SJSA1 (cell line): Measurements from ENCODE around the gene EIF2S1. TPM values are rescaled to one million over a fixed set of nuclear protein-coding genes. Genes with fewer than 3 reads are reported as not detected.

Source experiments
- DNase-seq, 2 experiments: peaks; one replicate each; pipeline ENCODE4 v3.0.0-alpha.2; 2015 to 2020; ENCODE audit warnings: low spot score in 2 of 2, low read depth in 1 of 2
- H3K27ac ChIP-seq: fragments of 250-450 bp; sonication (Bioruptor Pico); 2 replicates; pipeline ENCODE4 v1.5.1; 2020; ENCODE audit warnings: mild to moderate bottlenecking, moderate library complexity
- H3K27me3 ChIP-seq: fragments of 250-450 bp; sonication (Bioruptor Pico); replicated peaks from 2 replicates; pipeline ENCODE4 v1.5.1; 2020; ENCODE audit warnings: mild to moderate bottlenecking, moderate library complexity
- H3K36me3 ChIP-seq: fragments of 250-450 bp; sonication (Bioruptor Pico); 2 replicates; pipeline ENCODE4 v1.5.1; 2020; ENCODE audit warnings: mild to moderate bottlenecking
- H3K4me1 ChIP-seq: fragments of 250-450 bp; sonication (Bioruptor Pico); replicated peaks from 2 replicates; pipeline ENCODE4 v1.6.1; 2021; ENCODE audit warnings: mild to moderate bottlenecking
- H3K4me3 ChIP-seq: fragments of 250-450 bp; sonication (Bioruptor Pico); 2 replicates; pipeline ENCODE4 v1.5.1; 2020; ENCODE audit warnings: mild to moderate bottlenecking
- H3K9me3 ChIP-seq: fragments of 250-450 bp; sonication (Bioruptor Pico); replicated peaks from 2 replicates; pipeline ENCODE4 v1.5.1; 2020; ENCODE audit warnings: mild to moderate bottlenecking
- total RNA-seq: library from RNA; depleted of rRNA; stranded (reverse); fragments of >200 nt; shearing (Covaris generic); gene quantifications from 2 replicates; pipeline ENCODE4 v1.2.3, GENCODE V29; 2014; rRNA removed

EIF2S1 gene
- total RNA-seq, 1 experiment from 2014 or later: 276 TPM

- H3K4me1 ChIP-seq: peaks cover 14% of the 10 kb centered on the region
- no peak overlapping the region for H3K4me3 ChIP-seq
- no peak overlapping the region for H3K27ac ChIP-seq
- H3K36me3 ChIP-seq: no peaks in the 10 kb centered on the region
- DNase-seq: no peak
- H3K27me3 ChIP-seq: no peaks in the 10 kb centered on the region
- H3K9me3 ChIP-seq: no peaks in the 10 kb centered on the region
Observed at GRCh38 chr14:67423424-67423823, 63.3 kb downstream of the EIF2S1 start.

GRCh38 chr14:67424539-67424938 lies 64.4 kb downstream of the EIF2S1 start:
- Histone ChIP-seq H3K4me1 (peaks cover 5% of the 10 kb centered on the region; the same call in 1 of the 2 replicates), H3K4me3 (no peak overlapping the region), H3K9me3 (no peaks in the 10 kb centered on the region), H3K36me3 (no peaks in the 10 kb centered on the region), H3K27me3 (no peaks in the 10 kb centered on the region), H3K27ac (no peak overlapping the region)
- no peak for DNase-seq

GRCh38 chr14:67425608-67426007 lies 65.5 kb downstream of the EIF2S1 start:
- DNase-seq: no peak
- Histone ChIP-seq H3K36me3 (no peaks in the 10 kb centered on the region), H3K4me1 (peaks cover 5% of the 10 kb centered on the region; the same call in 1 of the 2 replicates), H3K27me3 (no peaks in the 10 kb centered on the region), H3K9me3 (no peaks in the 10 kb centered on the region), H3K4me3 (no peak overlapping the region), H3K27ac (no peak overlapping the region)

GRCh38 chr14:67426161-67426560 lies 66.0 kb downstream of the EIF2S1 start:
- Histone ChIP-seq H3K36me3 (no peaks in the 10 kb centered on the region), H3K9me3 (no peaks in the 10 kb centered on the region), H3K4me3 (no peak overlapping the region), H3K27me3 (no peaks in the 10 kb centered on the region), H3K27ac (no peak overlapping the region), H3K4me1 (peaks cover 5% of the 10 kb centered on the region; the same call in 1 of the 2 replicates)
- DNase-seq: no peak

- no peak overlapping the region for H3K4me3 ChIP-seq
- no peaks in the 10 kb centered on the region for H3K27me3 ChIP-seq
- H3K9me3 ChIP-seq: no peaks in the 10 kb centered on the region
- DNase-seq: peak; percentile 27 to 61
- H3K36me3 ChIP-seq: no peaks in the 10 kb centered on the region
- H3K27ac ChIP-seq: no peak overlapping the region
- H3K4me1 ChIP-seq: peaks cover 5% of the 10 kb centered on the region; the same call in 1 of the 2 replicates
Observed at GRCh38 chr14:67426983-67427606, 67.0 kb downstream of the EIF2S1 start.

- Histone ChIP-seq H3K36me3 (no peaks in the 10 kb centered on the region), H3K27ac (no peak overlapping the region), H3K27me3 (no peaks in the 10 kb centered on the region), H3K4me3 (no peak overlapping the region), H3K4me1 (peaks cover 5% of the 10 kb centered on the region; the same call in 1 of the 2 replicates), H3K9me3 (no peaks in the 10 kb centered on the region)
- DNase-seq: no peak
Observed at GRCh38 chr14:67428501-67429031, 68.4 kb downstream of the EIF2S1 start.

GRCh38 chr14:67429510-67430205 lies 69.5 kb downstream of the EIF2S1 start:
- Histone ChIP-seq H3K36me3 (no peaks in the 10 kb centered on the region), H3K9me3 (no peaks in the 10 kb centered on the region), H3K4me3 (no peak overlapping the region), H3K4me1 (peaks cover 5% of the 10 kb centered on the region; the same call in 1 of the 2 replicates), H3K27me3 (0 out of 2 replicates have a peak, but pooled peaks cover 4% of the 10 kb centered on the region), H3K27ac (no peak overlapping the region)
- no peak for DNase-seq

GRCh38 chr14:67432050-67432564 lies 72.0 kb downstream of the EIF2S1 start:
- no peaks in the 10 kb centered on the region for H3K9me3 ChIP-seq
- no peak for DNase-seq

GRCh38 chr14:67435603-67436002 lies 75.5 kb downstream of the EIF2S1 start:
- H3K9me3 ChIP-seq: no peaks in the 10 kb centered on the region
- H3K27me3 ChIP-seq: 0 out of 2 replicates have a peak, but pooled peaks cover 4% of the 10 kb centered on the region
- no peak for DNase-seq
- no peaks in the 10 kb centered on the region for H3K4me1 ChIP-seq
- no peak overlapping the region for H3K27ac ChIP-seq
- H3K36me3 ChIP-seq: no peaks in the 10 kb centered on the region
- no peak overlapping the region for H3K4me3 ChIP-seq

More at GRCh38 chr14:67432050-67432564, 72.0 kb downstream of the EIF2S1 start:
- no peaks in the 10 kb centered on the region for H3K36me3 ChIP-seq
- no peak overlapping the region for H3K27ac ChIP-seq
- 0 out of 2 replicates have a peak, but pooled peaks cover 4% of the 10 kb centered on the region for H3K27me3 ChIP-seq
- peaks cover 3% of the 10 kb centered on the region; the same call in 1 of the 2 replicates for H3K4me1 ChIP-seq
- no peak overlapping the region for H3K4me3 ChIP-seq

Other genes with a start within 250 kb of the EIF2S1 start
- gene GARIN2, start 170.9 kb upstream of the EIF2S1 start, total RNA-seq: not detected in 2 replicates
- 20.4 and 35.0 TPM in 2 replicates for gene PALS1, start 118.9 kb upstream of the EIF2S1 start, total RNA-seq
- 125 and 130 TPM in 2 replicates for gene ATP6V1D, start 524 bp upstream of the EIF2S1 start, total RNA-seq
- gene PLEK2, start 51.8 kb downstream of the EIF2S1 start, total RNA-seq: 15.9 and 20.0 TPM in 2 replicates
- gene TMEM229B, start 128.4 kb downstream of the EIF2S1 start, total RNA-seq: 0.71 and 10.9 TPM in 2 replicates
- gene PLEKHH1, start 173.0 kb downstream of the EIF2S1 start, total RNA-seq: 0.97 TPM in 1 of 2 replicates, not detected in the other
- gene PIGH, start 239.9 kb downstream of the EIF2S1 start, total RNA-seq: 11.2 and 20.4 TPM in 2 replicates